B cell (primary cell): ENCODE measurements around the gene CD93.

Experiments used
- CTCF ChIP-seq: fragments of 200-600 bp; IDR thresholded peaks from one replicate; pipeline ENCODE4 v1.8.0; 2022; ENCODE audit warnings: antibody characterized with exemption, mild to moderate bottlenecking
- EZH2 ChIP-seq: IDR thresholded peaks from 2 replicates; pipeline ENCODE4 v1.6.1; 2012; ENCODE audit warnings: borderline replicate concordance, low read depth, mild to moderate bottlenecking, moderate library complexity, low read length; ENCODE audit not compliant: insufficient read depth, poor library complexity, severe bottlenecking

- TF ChIP-seq CTCF = no peak
- no peak for TF ChIP-seq EZH2
These were observed 28.4 kb upstream of the CD93 start for GRCh38 chr20:23114448-23115082.
